SU-DHL-6 (cell line): ENCODE measurements around the gene PARVB.

Experiments
- H2AFZ ChIP-seq: fragments of 200-600 bp; sonication (generic); 2 replicates; pipeline ENCODE4 v1.6.1; 2014; ENCODE audit warnings: low read depth, mild to moderate bottlenecking, moderate library complexity, mixed read lengths, antibody characterized with exemption, low read length; ENCODE audit not compliant: severe bottlenecking
- H3F3A ChIP-seq: fragments of 200-600 bp; shearing (Covaris generic); 2 replicates; pipeline ENCODE4 v1.6.0; 2016; ENCODE audit warnings: antibody characterized with exemption, mild to moderate bottlenecking; ENCODE audit not compliant: insufficient read depth
- H3K27ac ChIP-seq: fragments of 200-600 bp; sonication (generic); 2 replicates; pipeline ENCODE4 v1.5.1; 2016; ENCODE audit warnings: low read depth, mild to moderate bottlenecking, low read length, moderate library complexity, mixed read lengths
- H3K27me3 ChIP-seq: fragments of 200-600 bp; sonication (generic), shearing (Covaris generic); 2 replicates; pipeline ENCODE4 v1.6.0; 2014; ENCODE audit warnings: mild to moderate bottlenecking, low read length
- H3K36me3 ChIP-seq: fragments of 200-600 bp; sonication (generic); 2 replicates; pipeline ENCODE4 v1.6.1; 2014; ENCODE audit warnings: mild to moderate bottlenecking, low read length, mixed read lengths
- H3K4me2 ChIP-seq: fragments of 300-600, 200-600 bp; shearing (Covaris generic), sonication (generic); 2 replicates; pipeline ENCODE4 v1.6.0; 2014; ENCODE audit warnings: low read length, low read depth, mild to moderate bottlenecking; ENCODE audit not compliant: poor library complexity, severe bottlenecking
- H3K4me3 ChIP-seq: fragments of 200-600 bp; sonication (generic); 2 replicates; pipeline ENCODE4 v1.5.1; 2014; ENCODE audit warnings: antibody characterized with exemption, low read length, mild to moderate bottlenecking, mixed read lengths; ENCODE audit not compliant: insufficient read depth, poor library complexity, severe bottlenecking
- H3K79me2 ChIP-seq: fragments of 200-600 bp; sonication (generic); 2 replicates; pipeline ENCODE4 v1.6.1; 2014; ENCODE audit warnings: mild to moderate bottlenecking, low read length, moderate library complexity; ENCODE audit not compliant: insufficient read depth
- H3K9ac ChIP-seq: fragments of 200-600 bp; sonication (generic); 2 replicates; pipeline ENCODE4 v1.7.0; 2014; ENCODE audit warnings: mild to moderate bottlenecking, low read length
- H3K9me2 ChIP-seq: fragments of 200-600 bp; sonication (generic); replicated peaks from 2 replicates; pipeline ENCODE4 v1.6.1; 2014; ENCODE audit warnings: low read length; ENCODE audit not compliant: insufficient read depth
- H3K9me3 ChIP-seq: fragments of 200-600 bp; sonication (generic); 2 replicates; pipeline ENCODE4 v1.6.1; 2014; ENCODE audit warnings: low read length, mixed read lengths; ENCODE audit not compliant: insufficient read depth
- H4K20me1 ChIP-seq: fragments of 200-600 bp; sonication (generic); 2 replicates; pipeline ENCODE4 v1.6.1; 2014; ENCODE audit warnings: low read depth, mild to moderate bottlenecking, antibody characterized with exemption, low read length, moderate library complexity, mixed read lengths
- EZH2phosphoT487 ChIP-seq: fragments of 200-600 bp; sonication (generic), shearing (Covaris generic); conservative IDR thresholded peaks from 2 replicates; pipeline ENCODE4 v1.6.1; 2018; ENCODE audit warnings: mild to moderate bottlenecking, antibody characterized with exemption, low read length, moderate library complexity, mixed read lengths
- TF ChIP-seq, protein P1 (sequence below): fragments of 200-600 bp; sonication (generic); IDR thresholded peaks from one replicate; pipeline ENCODE4 v1.5.1; 2017; ENCODE audit warnings: antibody characterized with exemption, mild to moderate bottlenecking, low read length, moderate library complexity; ENCODE audit not compliant: insufficient read depth, poor library complexity, severe bottlenecking

The PARVB gene

DNA sequence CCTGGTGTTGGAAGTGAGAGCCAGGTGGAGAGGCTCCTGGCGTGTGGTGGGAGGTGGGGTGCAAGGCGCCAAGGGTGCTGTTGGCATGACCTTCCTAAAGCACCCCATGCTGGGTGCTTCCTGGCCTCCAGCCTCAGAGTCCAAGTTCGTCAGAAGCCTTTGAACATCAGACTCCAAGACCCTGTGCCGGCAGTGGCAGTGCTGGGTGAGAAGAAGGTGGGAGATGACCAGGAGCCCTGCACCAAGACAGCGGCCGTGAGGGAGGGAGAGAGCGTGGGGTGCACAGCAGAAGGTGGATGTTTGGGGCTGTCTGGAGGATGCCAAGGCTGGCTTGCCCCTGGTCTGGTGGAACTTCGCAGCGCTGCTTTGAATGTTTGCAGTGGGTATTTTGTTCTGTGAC lies 29.7 kb upstream of the PARVB start:
- Histone ChIP-seq H2AFZ (no peak overlapping the region), H3K36me3 (no peaks in the 10 kb centered on the region), H3K4me3 (no peak overlapping the region), H3K27ac (no peak overlapping the region), H3K79me2 (no peaks in the 10 kb centered on the region), H3K9me3 (no peaks in the 10 kb centered on the region), H3K9me2 (no peaks in the 10 kb centered on the region), H4K20me1 (no peaks in the 10 kb centered on the region), H3K9ac (no peak overlapping the region), H3K27me3 (no peaks in the 10 kb centered on the region), H3F3A (no peaks in the 10 kb centered on the region), H3K4me2 (no peak overlapping the region)
- TF ChIP-seq, protein P1, sequence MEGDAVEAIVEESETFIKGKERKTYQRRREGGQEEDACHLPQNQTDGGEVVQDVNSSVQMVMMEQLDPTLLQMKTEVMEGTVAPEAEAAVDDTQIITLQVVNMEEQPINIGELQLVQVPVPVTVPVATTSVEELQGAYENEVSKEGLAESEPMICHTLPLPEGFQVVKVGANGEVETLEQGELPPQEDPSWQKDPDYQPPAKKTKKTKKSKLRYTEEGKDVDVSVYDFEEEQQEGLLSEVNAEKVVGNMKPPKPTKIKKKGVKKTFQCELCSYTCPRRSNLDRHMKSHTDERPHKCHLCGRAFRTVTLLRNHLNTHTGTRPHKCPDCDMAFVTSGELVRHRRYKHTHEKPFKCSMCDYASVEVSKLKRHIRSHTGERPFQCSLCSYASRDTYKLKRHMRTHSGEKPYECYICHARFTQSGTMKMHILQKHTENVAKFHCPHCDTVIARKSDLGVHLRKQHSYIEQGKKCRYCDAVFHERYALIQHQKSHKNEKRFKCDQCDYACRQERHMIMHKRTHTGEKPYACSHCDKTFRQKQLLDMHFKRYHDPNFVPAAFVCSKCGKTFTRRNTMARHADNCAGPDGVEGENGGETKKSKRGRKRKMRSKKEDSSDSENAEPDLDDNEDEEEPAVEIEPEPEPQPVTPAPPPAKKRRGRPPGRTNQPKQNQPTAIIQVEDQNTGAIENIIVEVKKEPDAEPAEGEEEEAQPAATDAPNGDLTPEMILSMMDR: no peak
- TF ChIP-seq EZH2phosphoT487: no peak

DNA sequence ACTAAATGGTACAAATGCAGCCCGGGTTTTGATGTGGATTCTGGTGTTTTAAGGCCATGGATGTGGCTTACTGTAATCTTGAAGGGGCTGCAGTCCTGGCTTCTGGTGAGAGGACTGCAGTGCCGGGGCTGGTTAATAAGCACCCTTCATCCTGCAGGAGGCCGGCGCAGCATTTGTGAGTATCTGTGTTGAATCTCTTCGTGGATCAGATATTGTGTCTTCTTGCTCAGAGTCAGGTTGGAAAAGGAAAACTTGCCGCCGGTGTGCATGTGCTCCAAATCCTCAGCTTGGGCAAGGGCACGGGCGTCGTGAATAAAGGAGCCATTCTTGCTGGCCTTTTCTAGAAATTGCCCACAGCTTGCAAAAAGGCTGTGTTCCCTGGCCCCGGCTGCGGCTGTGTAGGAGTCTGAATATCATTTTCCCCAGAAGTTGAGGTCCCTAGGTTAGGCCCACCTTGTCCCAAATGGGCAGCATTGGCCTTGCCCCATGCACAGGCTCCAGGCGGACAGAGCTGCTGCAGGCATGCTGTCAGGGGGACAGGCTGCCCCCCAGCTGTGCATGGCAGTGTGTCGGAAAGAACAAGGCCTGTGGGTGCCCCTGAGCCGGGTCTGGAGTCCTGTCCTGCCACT lies 28.9 kb upstream of the PARVB start:
- Histone ChIP-seq H3K36me3 (no peaks in the 10 kb centered on the region), H3K79me2 (no peaks in the 10 kb centered on the region), H4K20me1 (no peaks in the 10 kb centered on the region), H3F3A (no peaks in the 10 kb centered on the region), H3K27ac (no peak overlapping the region), H3K9ac (peak overlapping the region; percentile 54), H3K9me2 (no peaks in the 10 kb centered on the region), H3K4me2 (peak overlapping the region; percentile 51), H3K4me3 (no peak overlapping the region), H2AFZ (no peak overlapping the region), H3K27me3 (no peaks in the 10 kb centered on the region), H3K9me3 (no peaks in the 10 kb centered on the region)
- TF ChIP-seq, protein P1: no peak
- TF ChIP-seq EZH2phosphoT487: no peak

DNA sequence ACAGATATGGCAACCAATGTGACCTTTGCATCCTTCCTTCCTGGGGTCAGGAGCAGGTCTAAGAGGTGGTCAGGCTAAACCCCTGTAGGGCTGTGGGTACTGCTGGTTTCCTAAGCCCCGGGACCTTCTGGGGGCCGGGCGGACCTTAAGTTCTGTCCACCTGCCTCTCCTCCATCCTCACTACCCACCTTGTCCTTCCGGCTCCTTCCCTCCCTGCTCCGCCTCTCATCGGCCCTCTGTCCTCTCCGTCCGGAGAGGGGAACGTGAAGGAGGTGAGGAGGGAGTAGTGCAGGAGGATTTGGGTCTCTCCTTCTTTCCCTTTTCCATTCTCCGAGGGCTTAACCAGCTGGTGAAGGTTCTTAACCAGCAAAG lies 28.3 kb upstream of the PARVB start:
- TF ChIP-seq, protein P1: no peak
- no peak for TF ChIP-seq EZH2phosphoT487
- Histone ChIP-seq H3F3A (no peaks in the 10 kb centered on the region), H3K27me3 (no peaks in the 10 kb centered on the region), H2AFZ (peak overlapping the region; percentile 60), H3K27ac (no peak overlapping the region), H3K4me3 (peak overlapping the region; percentile 34), H3K9ac (peak overlapping the region; percentile 54), H3K9me3 (no peaks in the 10 kb centered on the region), H3K4me2 (peak overlapping the region; percentile 51), H4K20me1 (no peaks in the 10 kb centered on the region), H3K79me2 (no peaks in the 10 kb centered on the region), H3K36me3 (no peaks in the 10 kb centered on the region), H3K9me2 (no peaks in the 10 kb centered on the region)
